ENCODE measurements around the gene GPR31.
A peak's percentile ranks its signal among the peaks of the same experiment; 100 is the strongest.

The GPR31 gene

GRCh38 chr6:167118006-167118405 lies 39.8 kb downstream of the GPR31 start:
- DNase-seq (ENCODE audit: low read depth in 2 of 2): no peak

GRCh38 chr6:167116838-167117228 lies 40.9 kb downstream of the GPR31 start:
- DNase-seq (ENCODE audit: low read depth in 2 of 2): no peak

GRCh38 chr6:167116109-167116837 lies 41.5 kb downstream of the GPR31 start:
- no peak for DNase-seq (ENCODE audit: low read depth in 2 of 2)

- DNase-seq (ENCODE audit: low read depth in 2 of 2): no peak
These were observed 42.7 kb downstream of the GPR31 start for GRCh38 chr6:167115054-167115453.

GRCh38 chr6:167113935-167114910 lies 43.6 kb downstream of the GPR31 start:
- peak; percentile 10 to 51 for DNase-seq (ENCODE audit: low read depth in 2 of 2)

GRCh38 chr6:167113047-167113754 lies 44.6 kb downstream of the GPR31 start:
- no peak for DNase-seq (ENCODE audit: low read depth in 2 of 2)

GRCh38 chr6:167112421-167112820 lies 45.4 kb downstream of the GPR31 start:
- DNase-seq (ENCODE audit: low read depth in 2 of 2): no peak

GRCh38 chr6:167111597-167111996 lies 46.2 kb downstream of the GPR31 start:
- DNase-seq (ENCODE audit: low read depth in 2 of 2): no peak

- no peak for DNase-seq (ENCODE audit: low read depth in 2 of 2)
These were observed 48.1 kb downstream of the GPR31 start for GRCh38 chr6:167109651-167110050.

- no peak for DNase-seq (ENCODE audit: low read depth in 2 of 2)
These were observed 49.5 kb downstream of the GPR31 start for GRCh38 chr6:167108278-167108677.

GRCh38 chr6:167107787-167108186 lies 50.0 kb downstream of the GPR31 start:
- DNase-seq (ENCODE audit: low read depth in 2 of 2): no peak

- DNase-seq (ENCODE audit: low read depth in 2 of 2): no peak
These were observed 51.4 kb downstream of the GPR31 start for GRCh38 chr6:167106406-167106805.

All from stimulated activated CD4-positive, alpha-beta T cell treated with anti-CD3 and anti-CD28 coated beads, Interleukin-15, amount 100 ng/mL, for 48 hours (primary cell).